A673 (cell line): ENCODE results near the gene EHD1. TPM values are rescaled to one million over a fixed set of nuclear protein-coding genes. Genes with fewer than 3 reads are reported as not detected.

Experiments
- BruUV-seq: library from RNA; stranded (reverse); fragments of 400-500 nt; replicated peaks from 2 replicates; lab custom pipeline; 2021; lab: Mats Ljungman, UMichigan
- CTCF ChIA-PET: fragments of 300-600 bp; sonication (Branson Sonifier 250); formaldehyde crosslinking; loops from one replicate; lab custom pipeline; 2022; ENCODE audit warnings: antibody characterized with exemption; lab: Charles Lee
- POLR2A ChIA-PET: fragments of 300-600 bp; sonication (Branson Sonifier 250); formaldehyde crosslinking; loops from one replicate; lab custom pipeline; 2022; ENCODE audit warnings: antibody characterized with exemption; ENCODE audit not compliant: low non-redundant PET; lab: Charles Lee
- DNase-seq: peaks from one replicate; pipeline ENCODE4 v3.0.0-alpha.2; 2015; ENCODE audit warnings: low spot score
- H3K27ac ChIP-seq: fragments of 200-600 bp; sonication (generic); 2 replicates; pipeline ENCODE4 v1.5.1; 2016; ENCODE audit warnings: mixed run types, low read depth, mild to moderate bottlenecking, mixed read lengths, antibody characterized with exemption, low read length; ENCODE audit not compliant: poor library complexity, severe bottlenecking
- H3K27me3 ChIP-seq: fragments of 200-600 bp; sonication (generic); replicated peaks from 2 replicates; pipeline ENCODE4 v1.6.1; 2017; ENCODE audit warnings: mixed run types, low read depth, mild to moderate bottlenecking, mixed read lengths, antibody characterized with exemption, low read length; ENCODE audit not compliant: insufficient read depth, poor library complexity
- H3K36me3 ChIP-seq: fragments of 200-600 bp; sonication (generic); 2 replicates; pipeline ENCODE4 v1.6.1; 2016; ENCODE audit warnings: mixed run types, mild to moderate bottlenecking, mixed read lengths, antibody characterized with exemption, low read length; ENCODE audit not compliant: insufficient read depth, poor library complexity, severe bottlenecking
- H3K4me1 ChIP-seq: fragments of 200-600 bp; sonication (generic); 2 replicates; pipeline ENCODE4 v1.6.1; 2017; ENCODE audit warnings: mixed run types, mild to moderate bottlenecking, mixed read lengths, antibody characterized with exemption, low read length; ENCODE audit not compliant: insufficient read depth, poor library complexity, severe bottlenecking
- H3K4me3 ChIP-seq: fragments of 200-600 bp; sonication (generic); 2 replicates; pipeline ENCODE4 v1.5.1; 2016; ENCODE audit warnings: low read depth, mixed run types, mild to moderate bottlenecking, mixed read lengths, low read length; ENCODE audit not compliant: poor library complexity, severe bottlenecking
- H3K9me3 ChIP-seq: fragments of 200-600 bp; sonication (generic); 2 replicates; pipeline ENCODE4 v1.6.1; 2016; ENCODE audit warnings: mixed run types, low read depth, mild to moderate bottlenecking, mixed read lengths, antibody characterized with exemption, low read length; ENCODE audit not compliant: poor library complexity, severe bottlenecking
- CTCF ChIP-seq: fragments of 300-800, 200-600 bp; sonication (generic); conservative IDR thresholded peaks from 2 replicates; pipeline ENCODE4 v1.5.1; 2017; ENCODE audit warnings: low read depth, mild to moderate bottlenecking, antibody characterized with exemption, low read length, moderate library complexity, mixed read lengths
- EZH2 ChIP-seq: fragments of 200-600 bp; sonication (generic); IDR thresholded peaks from 2 replicates; pipeline ENCODE4 v1.6.1; 2017; ENCODE audit warnings: borderline replicate concordance, low read depth, mild to moderate bottlenecking, mixed read lengths, antibody characterized with exemption, low read length; ENCODE audit not compliant: poor library complexity, severe bottlenecking
- intact Hi-C: fragments of 100-400 bp; cut with micrococcal nuclease; formaldehyde crosslinking; loops from one replicate; pipeline ENCODE4 v1.10.0; 2022; ENCODE audit not compliant: unreplicated experiment
- total RNA-seq: library from RNA; stranded (reverse); gene quantifications from 2 replicates; pipeline ENCODE4 v1.2.3, GENCODE V29; 2021

EHD1 gene
- total RNA-seq, 1 experiment from 2014 or later: 63.1 TPM

GRCh38 chr11:64839887-64840782 is 38.3 kb downstream of the EHD1 start:
- Histone ChIP-seq H3K4me1 (peaks cover 13% of the 10 kb centered on the region), H3K36me3 (no peaks in the 10 kb centered on the region), H3K27me3 (no peaks in the 10 kb centered on the region), H3K27ac (no peak overlapping the region), H3K4me3 (no peak overlapping the region), H3K9me3 (no peaks in the 10 kb centered on the region)
- intact Hi-C loops: loop anchor here (10.0 kb wide), 2 partner anchors 415 to 475 kb away; partner anchors contain the start of gene CDC42EP2
- POLR2A ChIA-PET: no interaction called here
- no TSS peak for BruUV-seq
- CTCF ChIA-PET: interaction anchor here (0.6 kb wide), 1 partner anchor 558 kb away, joined by 4 read pairs; no protein-coding TSS in a partner anchor
- no peak for DNase-seq
- TF ChIP-seq EZH2: no peak
- TF ChIP-seq CTCF: no peak

- Histone ChIP-seq H3K4me1 (peaks cover 13% of the 10 kb centered on the region), H3K4me3 (no peak overlapping the region), H3K9me3 (no peaks in the 10 kb centered on the region), H3K36me3 (no peaks in the 10 kb centered on the region), H3K27me3 (no peaks in the 10 kb centered on the region), H3K27ac (no peak overlapping the region)
- BruUV-seq: no TSS peak
- no peak for TF ChIP-seq EZH2
- no peak for TF ChIP-seq CTCF
- ChIA-PET CTCF (no interaction called here), POLR2A (no interaction called here)
- intact Hi-C loops: no loop called here
- DNase-seq: no peak
These were observed 39.1 kb downstream of the EHD1 start for GRCh38 chr11:64839335-64839734.

GRCh38 chr11:64838600-64839334 is 39.7 kb downstream of the EHD1 start:
- intact Hi-C loops: no loop called here
- no peaks in the 10 kb centered on the region for H3K36me3 ChIP-seq
- CTCF ChIA-PET: no interaction called here
- no peak overlapping the region for H3K4me3 ChIP-seq
- no peak overlapping the region for H3K27ac ChIP-seq
- peaks cover 10% of the 10 kb centered on the region for H3K4me1 ChIP-seq
- DNase-seq: no peak
- BruUV-seq: no TSS peak
- no peaks in the 10 kb centered on the region for H3K27me3 ChIP-seq
- POLR2A ChIA-PET: no interaction called here
- H3K9me3 ChIP-seq: no peaks in the 10 kb centered on the region
- TF ChIP-seq EZH2 (no peak), CTCF (no peak)
